ENCODE data around the gene ADGRF1.

Gene ADGRF1

DNA sequence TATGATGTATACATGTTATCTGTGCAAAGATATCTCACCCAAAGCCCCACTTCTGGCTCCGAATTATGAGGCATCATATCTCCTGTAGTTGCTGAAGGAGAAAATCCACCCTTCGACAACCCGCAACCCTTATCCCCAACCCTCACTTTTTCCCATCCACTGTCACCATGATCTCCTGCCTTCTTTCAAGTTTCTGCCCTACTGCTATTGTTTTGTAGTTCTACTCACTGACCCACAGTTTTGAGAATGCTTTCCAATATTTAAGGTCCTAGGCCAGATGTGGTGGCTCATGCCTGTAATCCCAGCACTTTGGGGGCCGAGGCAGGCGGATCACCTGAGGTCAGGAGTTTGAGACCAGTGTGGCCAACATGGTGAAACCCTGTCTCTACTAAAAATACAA is 22.2 kb downstream of the ADGRF1 start:
- H3K27ac ChIP-seq (ENCODE audit: low read length): no peak overlapping the region
- no peaks in the 10 kb centered on the region for H3K27me3 ChIP-seq (ENCODE audit: low read depth, low read length)
- no peaks in the 10 kb centered on the region for H3K36me3 ChIP-seq (ENCODE audit: control insufficient read depth in 1 of 2, insufficient read depth in 2 of 2, low read length in 2 of 2)
- no peaks in the 10 kb centered on the region for H3K9me3 ChIP-seq (ENCODE audit: control insufficient read depth in 1 of 2, low read length in 2 of 2)
- H3K4me1 ChIP-seq (ENCODE audit: control insufficient read depth in 1 of 2, insufficient read depth in 2 of 2, low read length in 2 of 2): no peaks in the 10 kb centered on the region
- H3K4me3 ChIP-seq (ENCODE audit: low read depth in 1 of 2, low read length in 2 of 2): no peak overlapping the region

DNA sequence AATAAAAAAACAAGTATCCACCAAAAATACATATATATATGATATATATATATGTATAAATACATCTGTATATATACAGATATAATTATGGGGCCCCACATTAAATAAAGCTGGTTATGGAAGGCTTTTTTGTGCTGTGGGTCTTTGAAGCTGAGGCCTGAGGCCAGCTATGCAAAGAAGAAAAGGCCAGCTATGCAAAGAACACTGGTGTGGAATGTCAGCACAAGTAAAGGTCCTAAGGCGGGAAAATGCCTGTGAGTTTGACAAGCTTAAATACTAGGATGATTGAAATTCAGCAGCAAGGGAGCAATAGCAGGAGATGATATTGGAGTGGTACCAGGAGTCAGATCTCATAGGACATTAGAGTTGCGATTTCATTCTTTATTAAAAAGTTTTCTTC is 25.2 kb downstream of the ADGRF1 start:
- Histone ChIP-seq H3K27ac (ENCODE audit: low read length) (no peak overlapping the region), H3K36me3 (ENCODE audit: control insufficient read depth in 1 of 2, insufficient read depth in 2 of 2, low read length in 2 of 2) (no peaks in the 10 kb centered on the region), H3K4me3 (ENCODE audit: low read depth in 1 of 2, low read length in 2 of 2) (no peak overlapping the region), H3K4me1 (ENCODE audit: control insufficient read depth in 1 of 2, insufficient read depth in 2 of 2, low read length in 2 of 2) (no peaks in the 10 kb centered on the region), H3K9me3 (ENCODE audit: control insufficient read depth in 1 of 2, low read length in 2 of 2) (no peaks in the 10 kb centered on the region), H3K27me3 (ENCODE audit: low read depth, low read length) (no peaks in the 10 kb centered on the region)

- Histone ChIP-seq H3K36me3 (ENCODE audit: control insufficient read depth in 1 of 2, insufficient read depth in 2 of 2, low read length in 2 of 2) (no peaks in the 10 kb centered on the region), H3K4me3 (ENCODE audit: low read depth in 1 of 2, low read length in 2 of 2) (no peak overlapping the region), H3K27ac (ENCODE audit: low read length) (no peak overlapping the region), H3K4me1 (ENCODE audit: control insufficient read depth in 1 of 2, insufficient read depth in 2 of 2, low read length in 2 of 2) (no peaks in the 10 kb centered on the region), H3K27me3 (ENCODE audit: low read depth, low read length) (no peaks in the 10 kb centered on the region), H3K9me3 (ENCODE audit: control insufficient read depth in 1 of 2, low read length in 2 of 2) (no peaks in the 10 kb centered on the region)
Observed at GRCh38 chr6:47016261-47016660, 25.9 kb downstream of the ADGRF1 start.

- Histone ChIP-seq H3K36me3 (ENCODE audit: control insufficient read depth in 1 of 2, insufficient read depth in 2 of 2, low read length in 2 of 2) (no peaks in the 10 kb centered on the region), H3K4me1 (ENCODE audit: control insufficient read depth in 1 of 2, insufficient read depth in 2 of 2, low read length in 2 of 2) (no peaks in the 10 kb centered on the region)
Observed at GRCh38 chr6:47014401-47014800, 27.7 kb downstream of the ADGRF1 start.

DNA sequence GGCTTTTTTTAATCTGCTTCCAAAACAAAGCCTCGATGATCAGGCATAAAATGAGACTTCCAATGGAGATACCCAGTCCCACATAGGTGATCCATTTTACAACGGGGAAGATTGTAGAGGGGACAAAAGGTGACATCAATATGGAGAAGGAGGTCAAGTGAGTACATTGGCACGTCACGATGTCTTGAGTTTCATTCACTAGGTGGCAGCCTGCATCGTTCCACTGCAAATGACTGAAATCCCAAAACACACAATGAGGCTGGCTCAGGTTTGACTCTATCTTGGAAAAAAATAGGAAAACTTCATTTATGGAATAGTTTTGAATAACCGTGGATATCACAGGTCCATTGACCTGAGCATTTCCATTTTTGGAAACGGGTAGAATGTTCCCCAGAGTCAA is 32.5 kb downstream of the ADGRF1 start:
- Histone ChIP-seq H3K27ac (ENCODE audit: low read length) (no peak overlapping the region), H3K27me3 (ENCODE audit: low read depth, low read length) (no peaks in the 10 kb centered on the region), H3K4me1 (ENCODE audit: control insufficient read depth in 1 of 2, insufficient read depth in 2 of 2, low read length in 2 of 2) (no peaks in the 10 kb centered on the region), H3K4me3 (ENCODE audit: low read depth in 1 of 2, low read length in 2 of 2) (no peak overlapping the region), H3K9me3 (ENCODE audit: control insufficient read depth in 1 of 2, low read length in 2 of 2) (no peaks in the 10 kb centered on the region), H3K36me3 (ENCODE audit: control insufficient read depth in 1 of 2, insufficient read depth in 2 of 2, low read length in 2 of 2) (no peaks in the 10 kb centered on the region)

More at GRCh38 chr6:47014401-47014800, 27.7 kb downstream of the ADGRF1 start:
- Histone ChIP-seq H3K27ac (ENCODE audit: low read length) (no peak overlapping the region), H3K9me3 (ENCODE audit: control insufficient read depth in 1 of 2, low read length in 2 of 2) (no peaks in the 10 kb centered on the region), H3K4me3 (ENCODE audit: low read depth in 1 of 2, low read length in 2 of 2) (no peak overlapping the region), H3K27me3 (ENCODE audit: low read depth, low read length) (no peaks in the 10 kb centered on the region)

DNA sequence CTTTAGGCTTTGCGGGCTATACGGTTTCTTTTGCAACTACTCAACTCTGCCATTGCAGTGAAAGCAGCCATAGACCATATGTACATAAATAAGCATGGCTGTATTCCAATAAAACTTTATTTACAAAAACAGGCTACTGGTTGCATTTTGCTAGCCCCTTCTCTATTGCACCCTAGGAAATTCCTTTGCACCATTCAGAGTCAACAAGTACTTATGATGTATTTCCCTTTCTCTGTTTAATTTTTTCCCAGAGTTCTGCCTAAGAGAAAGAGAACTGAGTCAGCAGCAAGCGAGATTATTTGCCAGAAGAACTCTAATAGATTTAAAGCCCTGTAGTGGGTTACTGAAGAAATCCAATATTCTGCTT is 33.8 kb downstream of the ADGRF1 start:
- no peak overlapping the region for H3K27ac ChIP-seq (ENCODE audit: low read length)
- H3K4me3 ChIP-seq (ENCODE audit: low read depth in 1 of 2, low read length in 2 of 2): no peak overlapping the region
- no peaks in the 10 kb centered on the region for H3K36me3 ChIP-seq (ENCODE audit: control insufficient read depth in 1 of 2, insufficient read depth in 2 of 2, low read length in 2 of 2)
- no peaks in the 10 kb centered on the region for H3K4me1 ChIP-seq (ENCODE audit: control insufficient read depth in 1 of 2, insufficient read depth in 2 of 2, low read length in 2 of 2)
- H3K9me3 ChIP-seq (ENCODE audit: control insufficient read depth in 1 of 2, low read length in 2 of 2): no peaks in the 10 kb centered on the region
- H3K27me3 ChIP-seq (ENCODE audit: low read depth, low read length): no peaks in the 10 kb centered on the region

DNA sequence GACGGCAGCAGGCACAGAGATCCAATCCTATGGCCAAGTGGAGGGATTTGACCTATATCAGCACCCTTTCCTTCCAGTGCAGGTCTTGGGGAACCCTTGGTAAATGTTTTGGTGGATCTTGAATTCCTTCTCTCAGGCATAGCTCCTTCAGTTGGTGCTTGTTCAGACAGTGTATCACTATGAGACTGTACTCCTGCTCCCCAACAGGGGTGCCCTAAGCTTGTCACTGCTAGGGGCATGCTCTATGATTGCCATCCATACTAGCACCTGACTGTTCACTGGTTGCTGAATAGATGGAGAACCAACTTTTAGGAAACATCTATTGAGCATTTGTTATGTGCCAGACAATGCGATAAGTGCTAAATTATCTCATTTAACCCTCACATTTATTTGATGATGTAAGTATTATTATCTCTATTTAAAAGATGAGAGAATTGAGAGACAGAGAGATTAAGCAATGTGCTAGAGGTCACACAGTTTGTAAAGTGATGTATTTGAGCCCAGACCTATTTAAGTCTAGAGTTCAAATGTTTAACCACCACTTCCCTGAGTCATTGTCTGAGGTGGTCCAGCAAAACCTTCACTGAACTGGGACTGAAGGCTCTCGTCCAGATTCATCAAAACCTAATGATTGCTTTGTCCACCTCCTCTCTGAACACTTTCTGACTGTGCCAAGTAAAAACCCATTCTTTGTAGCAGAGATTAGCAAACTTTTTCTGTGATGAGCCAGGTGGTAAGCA is 34.3 kb downstream of the ADGRF1 start:
- no peak overlapping the region for H3K27ac ChIP-seq (ENCODE audit: low read length)
- H3K4me3 ChIP-seq (ENCODE audit: low read depth in 1 of 2, low read length in 2 of 2): no peak overlapping the region
- no peaks in the 10 kb centered on the region for H3K36me3 ChIP-seq (ENCODE audit: control insufficient read depth in 1 of 2, insufficient read depth in 2 of 2, low read length in 2 of 2)

GRCh38 chr6:47005486-47005885 is 36.6 kb downstream of the ADGRF1 start:
- H3K27me3 ChIP-seq (ENCODE audit: low read depth, low read length): no peaks in the 10 kb centered on the region
- no peaks in the 10 kb centered on the region for H3K36me3 ChIP-seq (ENCODE audit: control insufficient read depth in 1 of 2, insufficient read depth in 2 of 2, low read length in 2 of 2)
- no peak overlapping the region for H3K27ac ChIP-seq (ENCODE audit: low read length)
- H3K4me1 ChIP-seq (ENCODE audit: control insufficient read depth in 1 of 2, insufficient read depth in 2 of 2, low read length in 2 of 2): no peaks in the 10 kb centered on the region
- H3K4me3 ChIP-seq (ENCODE audit: low read depth in 1 of 2, low read length in 2 of 2): no peak overlapping the region
- no peaks in the 10 kb centered on the region for H3K9me3 ChIP-seq (ENCODE audit: control insufficient read depth in 1 of 2, low read length in 2 of 2)

More for the DNA sequence above, 34.3 kb downstream of the ADGRF1 start:
- Histone ChIP-seq H3K9me3 (ENCODE audit: control insufficient read depth in 1 of 2, low read length in 2 of 2) (no peaks in the 10 kb centered on the region), H3K27me3 (ENCODE audit: low read depth, low read length) (no peaks in the 10 kb centered on the region), H3K4me1 (ENCODE audit: control insufficient read depth in 1 of 2, insufficient read depth in 2 of 2, low read length in 2 of 2) (no peaks in the 10 kb centered on the region)

- H3K36me3 ChIP-seq (ENCODE audit: control insufficient read depth in 1 of 2, insufficient read depth in 2 of 2, low read length in 2 of 2): no peaks in the 10 kb centered on the region
- no peak overlapping the region for H3K4me3 ChIP-seq (ENCODE audit: low read depth in 1 of 2, low read length in 2 of 2)
- H3K27ac ChIP-seq (ENCODE audit: low read length): no peak overlapping the region
- H3K9me3 ChIP-seq (ENCODE audit: control insufficient read depth in 1 of 2, low read length in 2 of 2): no peaks in the 10 kb centered on the region
- H3K4me1 ChIP-seq (ENCODE audit: control insufficient read depth in 1 of 2, insufficient read depth in 2 of 2, low read length in 2 of 2): no peaks in the 10 kb centered on the region
- H3K27me3 ChIP-seq (ENCODE audit: low read depth, low read length): no peaks in the 10 kb centered on the region
Observed at GRCh38 chr6:47004463-47004862, 37.7 kb downstream of the ADGRF1 start.

DNA sequence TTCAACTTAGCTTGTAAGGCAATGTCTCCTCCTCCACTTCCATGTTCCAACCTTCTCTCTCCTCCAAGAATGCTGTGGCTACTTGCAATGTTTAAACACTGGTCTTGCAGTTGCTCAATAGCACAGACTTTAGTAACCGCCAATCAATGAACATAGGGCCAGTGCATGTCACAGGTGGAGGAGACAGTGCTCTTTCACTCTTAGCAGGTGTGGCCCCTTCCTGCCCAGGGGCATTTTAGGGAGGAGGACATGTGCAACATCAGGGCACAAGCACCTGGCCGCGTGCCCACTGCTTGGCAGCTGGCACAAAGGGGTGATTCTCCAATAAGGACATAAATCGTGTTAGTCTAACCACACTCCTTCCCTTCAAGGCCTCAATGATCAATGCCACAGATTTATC is 41.3 kb downstream of the ADGRF1 start:
- Histone ChIP-seq H3K27me3 (ENCODE audit: low read depth, low read length) (no peaks in the 10 kb centered on the region), H3K4me3 (ENCODE audit: low read depth in 1 of 2, low read length in 2 of 2) (no peak overlapping the region), H3K9me3 (ENCODE audit: control insufficient read depth in 1 of 2, low read length in 2 of 2) (no peaks in the 10 kb centered on the region), H3K27ac (ENCODE audit: low read length) (no peak overlapping the region), H3K36me3 (ENCODE audit: control insufficient read depth in 1 of 2, insufficient read depth in 2 of 2, low read length in 2 of 2) (no peaks in the 10 kb centered on the region), H3K4me1 (ENCODE audit: control insufficient read depth in 1 of 2, insufficient read depth in 2 of 2, low read length in 2 of 2) (no peaks in the 10 kb centered on the region)

GRCh38 chr6:46998436-46999017 is 43.6 kb downstream of the ADGRF1 start:
- Histone ChIP-seq H3K27ac (ENCODE audit: low read length) (no peak overlapping the region), H3K36me3 (ENCODE audit: control insufficient read depth in 1 of 2, insufficient read depth in 2 of 2, low read length in 2 of 2) (no peaks in the 10 kb centered on the region), H3K9me3 (ENCODE audit: control insufficient read depth in 1 of 2, low read length in 2 of 2) (no peaks in the 10 kb centered on the region), H3K4me1 (ENCODE audit: control insufficient read depth in 1 of 2, insufficient read depth in 2 of 2, low read length in 2 of 2) (no peaks in the 10 kb centered on the region), H3K27me3 (ENCODE audit: low read depth, low read length) (no peaks in the 10 kb centered on the region), H3K4me3 (ENCODE audit: low read depth in 1 of 2, low read length in 2 of 2) (no peak overlapping the region)

GRCh38 chr6:46997646-46998045 is 44.5 kb downstream of the ADGRF1 start:
- H3K9me3 ChIP-seq (ENCODE audit: control insufficient read depth in 1 of 2, low read length in 2 of 2): no peaks in the 10 kb centered on the region
- no peaks in the 10 kb centered on the region for H3K36me3 ChIP-seq (ENCODE audit: control insufficient read depth in 1 of 2, insufficient read depth in 2 of 2, low read length in 2 of 2)
- no peak overlapping the region for H3K27ac ChIP-seq (ENCODE audit: low read length)
- H3K4me3 ChIP-seq (ENCODE audit: low read depth in 1 of 2, low read length in 2 of 2): no peak overlapping the region
- no peaks in the 10 kb centered on the region for H3K27me3 ChIP-seq (ENCODE audit: low read depth, low read length)
- H3K4me1 ChIP-seq (ENCODE audit: control insufficient read depth in 1 of 2, insufficient read depth in 2 of 2, low read length in 2 of 2): no peaks in the 10 kb centered on the region

Data from muscle layer of duodenum (tissue), 2 donors.